Esophagus muscularis mucosa (tissue), 4 donors: ENCODE results near the gene CD79A. TPM values are rescaled to one million over a fixed set of nuclear protein-coding genes. Genes with fewer than 3 reads are reported as not detected.

ENCODE experiments used
- DNase-seq: peaks from one replicate; pipeline ENCODE4 v3.0.0-alpha.2; 2017; ENCODE audit errors: extremely low spot score
- H3K27ac ChIP-seq, 4 donors: fragments of 200-600 bp; sonication (generic); replicated peaks in 1 of 4; 1 replicate in 3 of 4; 2 replicates in 1 of 4; pipeline ENCODE4 v1.5.1; 2016 to 2019; ENCODE audit warnings: mild to moderate bottlenecking in 1 of 4
- H3K27me3 ChIP-seq, 4 donors: fragments of 200-600 bp; sonication (generic); one replicate each; pipeline versions ENCODE4 v1.5.1 to v1.6.0; 2016 to 2019
- H3K36me3 ChIP-seq, 4 donors: fragments of 200-600 bp; sonication (generic); one replicate each; pipeline ENCODE4 v1.5.1; 2016 to 2019
- H3K4me1 ChIP-seq, 4 donors: fragments of 200-600 bp; sonication (generic); one replicate each; pipeline ENCODE4 v1.5.1; 2016 to 2019
- H3K4me3 ChIP-seq, 4 donors: fragments of 200-600 bp; sonication (generic); 1 replicate in 2 of 4; 2 replicates in 2 of 4; pipeline ENCODE4 v1.5.1; 2016 to 2019; ENCODE audit warnings: mild to moderate bottlenecking in 4 of 4, moderate library complexity in 1 of 4
- H3K9me3 ChIP-seq, 4 donors: fragments of 200-600 bp; sonication (generic); 1 replicate in 3 of 4; 2 replicates in 1 of 4; pipeline ENCODE4 v1.5.1; 2016 to 2019
- CTCF ChIP-seq, 3 experiments: fragments of 200-600 bp in 2 of 3; fragments of 450-650 bp in 1 of 3; sonication (generic) in 2 of 3; IDR thresholded peaks; one replicate each; pipeline ENCODE4 v1.5.1; 2017 to 2019; ENCODE audit warnings: antibody characterized with exemption in 3 of 3, mild to moderate bottlenecking in 2 of 3, moderate library complexity in 1 of 3
- EP300 ChIP-seq: sonication (generic); formaldehyde crosslinking; IDR thresholded peaks from one replicate; pipeline ENCODE4 v1.6.1; 2017; ENCODE audit warnings: antibody characterized with exemption
- POLR2A ChIP-seq: fragments of 450-650 bp; IDR thresholded peaks from one replicate; pipeline ENCODE4 v1.6.1; 2017; ENCODE audit warnings: antibody characterized with exemption, moderate library complexity, mild to moderate bottlenecking, low read depth
- POLR2AphosphoS5 ChIP-seq, 2 donors: sonication (generic); formaldehyde crosslinking; IDR thresholded peaks; one replicate each; pipeline ENCODE4 v1.6.1; 2017; ENCODE audit warnings: antibody characterized with exemption in 2 of 2
- WGBS: methylation state at CpG from one replicate; pipeline ENCODE4 v1.1.5; 2018; 5-methylcytosine and 5-hydroxymethylcytosine counted together
- intact Hi-C: fragments of 100-400 bp; cut with DNase I; formaldehyde crosslinking; loops from one replicate; pipeline ENCODE4 v1.15.1; 2023
- total RNA-seq, 4 donors: library from RNA; depleted of rRNA; stranded (reverse); fragments of >200 nt; gene quantifications; one replicate each; pipeline versions ENCODE4 v1.1.0 to v1.2.1, GENCODE V29; 2016

The CD79A gene
- total RNA-seq, 4 donors from 2014 or later = 0.71 to 2.2 TPM; not detected in 2

- H3K36me3 ChIP-seq = peaks cover 44 to 70% (median 64%) of the 10 kb centered on the region in 4 donors
- no peak for TF ChIP-seq EP300
- TF ChIP-seq CTCF (IDR thresholded peaks at IDR 0.05) = no peak
- no peak for TF ChIP-seq POLR2A
- no peak for TF ChIP-seq POLR2AphosphoS5 (IDR thresholded peaks at IDR 0.05)
- no peak overlapping the region for H3K4me3 ChIP-seq
- no peak overlapping the region for H3K27ac ChIP-seq
- WGBS = 81% methylated on average over 7 of the region's 9 CpGs
- no peaks in the 10 kb centered on the region for H3K4me1 ChIP-seq
- DNase-seq = no peak
- H3K9me3 ChIP-seq = no peaks in the 10 kb centered on the region
- H3K27me3 ChIP-seq = peaks cover 0 to 17% (median 4%) of the 10 kb centered on the region in 4 donors
- intact Hi-C loops = no loop called here
Measured at GRCh38 chr19:41906271-41906670, 29.2 kb downstream of the CD79A start.

- H3K4me3 ChIP-seq = no peak overlapping the region
- peaks cover 36 to 62% (median 56%) of the 10 kb centered on the region in 4 donors for H3K36me3 ChIP-seq
- no peak overlapping the region for H3K27ac ChIP-seq
- peaks cover 0 to 25% (median 9%) of the 10 kb centered on the region in 4 donors for H3K27me3 ChIP-seq
- TF ChIP-seq EP300 = no peak
- no peaks in the 10 kb centered on the region for H3K9me3 ChIP-seq
- intact Hi-C loops = no loop called here
- DNase-seq = no peak
- WGBS = 78% methylated on average over 21 of the region's 21 CpGs
- no peaks in the 10 kb centered on the region for H3K4me1 ChIP-seq
Measured at GRCh38 chr19:41906916-41907680, 30.0 kb downstream of the CD79A start.

GRCh38 chr19:41907994-41908615 is 31.0 kb downstream of the CD79A start:
- intact Hi-C loops = no loop called here
- no peak for DNase-seq
- no peak overlapping the region for H3K4me3 ChIP-seq
- H3K27me3 ChIP-seq = peaks cover 0 to 35% (median 17%) of the 10 kb centered on the region in 4 donors
- H3K36me3 ChIP-seq = peaks cover 26 to 52% (median 46%) of the 10 kb centered on the region in 4 donors
- no peaks in the 10 kb centered on the region for H3K9me3 ChIP-seq
- peaks cover 0 to 9% (median 7%) of the 10 kb centered on the region in 4 donors for H3K4me1 ChIP-seq
- TF ChIP-seq CTCF (IDR thresholded peaks at IDR 0.05) (no peak), POLR2AphosphoS5 (IDR thresholded peaks at IDR 0.05) (no peak), EP300 (no peak), POLR2A (no peak)
- WGBS = 69% methylated on average over 10 of the region's 25 CpGs
- no peak overlapping the region for H3K27ac ChIP-seq

- Histone ChIP-seq H3K4me1 (peaks cover 0 to 15% (median 12%) of the 10 kb centered on the region in 4 donors), H3K9me3 (no peaks in the 10 kb centered on the region), H3K27ac (no peak overlapping the region), H3K36me3 (peaks cover 18 to 44% (median 38%) of the 10 kb centered on the region in 4 donors), H3K27me3 (peaks cover 5 to 43% (median 25%) of the 10 kb centered on the region in 4 donors), H3K4me3 (no peak overlapping the region)
- intact Hi-C loops = no loop called here
- no peak for TF ChIP-seq POLR2A
- no peak for TF ChIP-seq EP300
- TF ChIP-seq POLR2AphosphoS5 (IDR thresholded peaks at IDR 0.05) = no peak
- WGBS = 75% methylated on average over 11 of the region's 11 CpGs
- DNase-seq = no peak
Measured at GRCh38 chr19:41908724-41909464, 31.8 kb downstream of the CD79A start.

- 67% methylated on average over 2 of the region's 13 CpGs for WGBS
- Histone ChIP-seq H3K9me3 (no peaks in the 10 kb centered on the region), H3K27ac (no peak overlapping the region), H3K4me1 (peaks cover 0 to 15% (median 12%) of the 10 kb centered on the region in 4 donors), H3K4me3 (no peak overlapping the region), H3K36me3 (peaks cover 10 to 36% (median 30%) of the 10 kb centered on the region in 4 donors), H3K27me3 (peaks cover 5 to 49% (median 29%) of the 10 kb centered on the region in 4 donors)
- intact Hi-C loops = no loop called here
- no peak for DNase-seq
- TF ChIP-seq POLR2AphosphoS5 (IDR thresholded peaks at IDR 0.05) (no peak), CTCF (IDR thresholded peaks at IDR 0.05) (no peak), EP300 (no peak), POLR2A (no peak)
Measured at GRCh38 chr19:41909706-41910105, 32.6 kb downstream of the CD79A start.
